ENCODE data around the gene PLS1.
"Not testable (repeated sequence)": the region's sequence is repeated elsewhere in the genome, so short reads cannot be mapped to it uniquely, and the experiment has no call there.

PLS1 gene

DNA sequence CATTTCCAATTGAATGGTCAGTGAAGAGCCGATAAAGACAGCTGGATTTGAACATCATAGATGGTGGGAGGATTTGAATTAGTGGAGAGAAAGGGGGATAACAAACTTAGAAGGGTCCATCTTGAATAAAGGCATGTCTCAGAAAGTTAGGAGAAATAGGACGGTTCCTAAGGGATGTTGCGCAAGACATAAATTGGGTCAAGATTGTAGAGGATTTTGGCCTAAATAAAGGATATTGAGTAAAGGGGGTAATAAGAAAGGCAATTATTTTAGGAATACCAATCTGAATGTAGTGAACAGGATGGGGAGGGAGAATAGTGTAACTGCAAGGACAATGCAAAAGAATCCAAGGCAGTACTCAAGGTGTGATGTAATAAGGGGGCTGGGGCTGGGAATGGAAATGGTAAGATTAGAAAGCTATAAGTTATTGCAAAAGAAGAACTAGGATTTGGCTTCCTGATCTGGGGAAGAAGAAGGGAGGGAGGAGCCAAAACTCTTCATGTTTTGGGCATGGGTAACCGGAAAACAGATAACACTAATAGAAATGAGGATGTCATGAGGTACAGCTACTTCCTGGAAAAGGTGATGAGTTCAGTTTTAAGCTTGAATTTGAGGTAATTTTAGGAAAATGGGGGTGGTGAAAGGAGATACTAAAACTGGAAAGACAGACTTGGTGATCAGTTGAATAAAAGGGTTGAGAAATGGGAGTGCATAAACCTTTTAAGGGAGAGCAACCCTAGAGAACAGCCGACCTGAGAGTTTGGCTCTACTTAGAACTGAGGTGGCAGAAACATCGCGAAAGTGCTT is 110.3 kb downstream of the PLS1 start:
- no peak for DNase-seq

DNA sequence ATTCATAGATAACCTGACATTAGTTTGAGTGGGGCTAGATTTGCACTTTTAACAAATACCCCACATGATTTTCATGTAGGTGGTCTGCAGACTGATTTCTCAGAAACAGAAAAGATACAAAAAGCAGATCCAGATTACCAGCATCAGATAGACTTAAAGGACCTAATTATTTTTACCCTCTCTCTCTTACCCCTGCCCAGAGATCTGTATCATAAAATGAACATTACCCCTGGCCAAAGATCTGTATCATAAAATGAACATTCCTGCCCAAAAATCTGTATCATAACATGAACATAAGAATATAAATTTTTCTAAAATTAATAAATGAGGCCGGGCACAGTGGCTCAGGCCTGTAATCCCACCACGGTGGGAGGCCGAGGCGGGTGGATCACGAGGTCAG is 113.0 kb downstream of the PLS1 start:
- no peak for DNase-seq

DNA sequence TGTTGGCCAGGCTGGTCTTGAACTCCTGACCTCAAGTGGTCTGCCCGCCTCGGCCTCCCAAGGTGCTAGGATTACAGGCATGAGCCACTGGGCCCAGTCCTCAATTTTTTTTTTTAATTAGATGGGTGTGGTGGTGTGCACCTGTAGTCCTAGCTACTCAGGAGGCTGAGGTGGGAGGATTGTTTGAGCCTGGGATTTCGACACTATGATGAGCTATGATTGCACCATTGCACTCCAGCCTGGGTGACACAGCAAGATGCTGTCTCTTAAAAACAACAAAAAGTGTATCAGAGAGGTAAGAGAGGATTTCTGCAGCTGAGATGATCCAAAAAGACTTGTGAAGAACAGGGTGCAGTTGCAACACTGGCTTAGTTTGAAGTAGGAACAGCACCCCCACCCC is 118.7 kb downstream of the PLS1 start:
- not testable (repeated sequence) for DNase-seq

DNA sequence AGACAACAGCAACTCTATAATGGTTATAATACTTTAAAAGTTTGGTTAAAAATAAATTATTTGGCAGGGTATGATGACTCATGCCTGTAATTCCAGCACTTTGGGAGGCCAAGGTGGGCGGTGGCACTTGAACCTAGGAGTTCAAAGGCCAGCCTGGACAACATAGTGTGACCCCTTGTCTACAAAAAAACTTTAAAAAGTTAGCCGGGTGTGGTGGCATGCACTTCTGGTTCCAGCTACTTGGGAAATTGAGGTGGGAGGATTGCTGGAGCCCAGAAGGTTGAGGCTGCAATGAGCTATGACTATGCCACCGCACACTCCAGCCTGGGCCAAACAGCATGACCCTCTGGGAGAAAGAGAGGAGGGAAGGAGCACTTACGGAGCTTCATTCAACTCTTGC is 119.9 kb downstream of the PLS1 start:
- no peak for DNase-seq

DNA sequence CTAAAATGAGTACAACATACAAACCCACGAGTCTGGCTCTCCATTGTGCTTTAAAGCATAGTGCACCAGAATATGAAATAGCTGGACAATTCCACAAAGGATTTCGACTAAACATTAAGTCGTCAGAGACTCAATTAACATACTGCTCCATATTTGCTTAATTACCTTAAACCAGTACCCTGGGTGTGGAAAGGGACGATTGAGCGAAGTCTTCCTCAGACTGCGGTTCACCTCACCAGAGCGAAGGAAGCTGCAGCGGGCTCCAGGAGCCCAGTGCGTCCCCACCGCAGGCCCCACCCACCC is 127.4 kb downstream of the PLS1 start:
- no peak for DNase-seq

DNA sequence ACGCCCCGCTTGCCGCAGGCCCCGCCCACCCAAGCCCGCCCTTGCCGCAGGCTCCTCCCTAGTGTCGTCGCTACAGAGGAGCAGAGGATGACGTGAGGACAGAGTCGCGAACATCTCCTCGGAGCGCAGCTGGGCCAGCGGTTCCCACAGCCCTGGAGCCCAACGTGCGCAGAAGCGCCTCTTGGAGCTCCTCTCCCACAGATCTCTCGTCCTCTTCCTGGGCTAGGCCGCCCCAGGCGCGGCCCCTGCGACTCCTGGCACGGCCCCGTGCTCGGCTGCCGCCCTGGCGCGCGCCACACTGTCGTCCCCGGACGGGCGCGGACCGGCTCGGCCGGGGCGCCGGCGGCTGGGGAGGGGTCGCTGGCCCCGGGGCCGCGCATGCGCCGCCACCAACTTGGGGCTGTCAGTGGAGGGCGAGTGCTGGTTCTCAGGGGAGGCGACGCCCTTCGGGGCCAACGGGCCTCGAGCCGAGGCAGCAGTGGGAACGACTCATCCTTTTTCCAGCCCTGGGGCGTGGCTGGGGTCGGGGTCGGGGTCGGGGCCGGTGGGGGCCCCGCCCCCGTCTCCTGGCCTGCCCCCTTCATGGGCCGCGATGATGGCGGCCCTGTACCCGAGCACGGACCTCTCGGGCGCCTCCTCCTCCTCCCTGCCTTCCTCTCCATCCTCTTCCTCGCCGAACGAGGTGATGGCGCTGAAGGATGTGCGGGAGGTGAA is 127.9 kb downstream of the PLS1 start, which contains the start of gene TRPC1:
TSS of gene TRPC1 (plus strand) at position 67 of the 714 bp plus-strand sequence. CDS start at position 593, 526 bp downstream.
- peak; percentile 91 for DNase-seq

DNA sequence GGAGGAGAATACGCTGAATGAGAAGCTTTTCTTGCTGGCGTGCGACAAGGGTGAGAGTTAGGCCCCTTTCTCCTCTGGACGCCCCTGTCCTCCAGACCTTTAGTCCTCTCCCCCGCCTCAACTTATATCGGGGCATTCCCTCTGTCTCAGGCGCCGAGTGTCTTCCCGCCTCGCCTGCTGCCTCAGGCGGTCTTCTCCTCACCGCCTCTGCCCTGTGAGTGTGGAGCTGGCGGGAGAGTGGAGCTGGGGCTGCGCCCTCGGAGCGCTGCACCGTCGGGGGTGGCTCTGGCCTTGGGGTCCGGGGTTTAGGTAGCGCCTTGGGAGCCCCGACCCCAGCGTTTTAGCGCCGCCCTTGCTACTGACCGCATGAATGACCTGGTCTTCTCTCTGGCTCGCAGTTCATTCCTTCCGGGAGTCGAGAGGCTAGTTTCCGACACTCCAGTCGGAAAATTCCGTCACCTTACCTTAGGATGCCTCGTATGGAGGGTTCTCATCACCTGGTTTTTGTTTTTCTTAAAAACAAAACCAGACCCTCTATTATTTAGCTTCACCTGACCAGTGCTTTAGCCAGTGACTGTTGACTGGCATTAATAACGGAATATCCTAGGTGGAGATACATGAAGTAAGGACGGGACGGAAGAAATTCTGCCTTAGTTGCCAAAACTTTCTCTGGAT is 128.6 kb downstream of the PLS1 start:
- DNase-seq: peak; percentile 52

DNA sequence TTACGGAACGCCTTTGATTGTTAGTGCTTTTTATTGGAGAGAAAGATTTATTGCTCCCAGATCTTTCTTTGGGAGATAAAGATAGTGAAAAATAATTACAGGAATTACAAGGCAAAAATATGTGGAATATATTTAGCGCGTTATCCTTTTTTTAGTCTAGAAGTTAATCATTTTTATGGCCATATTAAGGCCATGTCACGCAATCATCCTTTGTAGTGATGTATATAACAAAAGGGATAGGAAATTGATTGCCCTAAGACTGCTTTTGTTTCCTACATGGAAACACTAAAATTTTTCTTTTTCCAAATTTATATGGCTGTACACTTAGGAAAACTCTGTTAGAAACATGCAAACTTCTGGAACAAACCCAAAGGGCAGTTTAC is 129.2 kb downstream of the PLS1 start:
- DNase-seq: no peak

DNA sequence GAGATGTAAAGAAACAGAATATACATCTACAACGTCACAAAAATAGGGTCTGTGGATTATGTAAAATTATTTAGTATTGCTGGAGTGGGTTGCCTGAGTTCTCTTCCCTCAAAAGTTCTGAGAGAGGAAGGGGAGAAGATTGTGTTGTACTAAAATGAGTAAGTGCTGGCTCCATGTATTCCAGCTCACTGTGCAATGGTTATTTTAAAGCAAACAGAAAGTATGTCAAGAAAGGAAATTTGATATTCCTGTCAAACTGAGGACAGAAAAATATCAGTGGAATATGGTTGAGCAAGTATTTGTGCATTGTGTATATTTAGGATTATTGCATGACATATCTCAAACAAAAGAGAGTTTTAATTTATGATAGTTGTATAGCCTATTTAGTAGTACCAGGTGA is 129.8 kb downstream of the PLS1 start:
- DNase-seq: no peak

DNA sequence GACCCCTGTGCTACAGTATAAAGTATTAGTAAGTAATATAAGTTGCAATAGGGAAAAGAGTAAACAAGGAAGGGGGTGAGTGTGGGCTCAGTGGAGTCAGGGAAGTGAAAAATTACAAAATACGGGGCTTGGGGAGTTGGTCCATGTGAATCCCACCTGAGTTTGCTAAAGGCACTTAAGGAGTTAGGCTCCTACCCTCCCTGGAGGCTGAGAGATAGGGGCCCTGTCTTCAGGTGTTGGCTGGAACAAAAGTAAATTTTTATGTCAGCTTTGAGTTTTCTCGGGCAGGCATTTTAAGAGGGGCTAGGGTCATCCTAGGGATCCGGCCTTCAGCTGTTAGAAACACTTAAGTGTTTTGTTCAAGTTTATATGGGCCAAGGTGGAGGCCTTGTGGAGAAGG is 135.9 kb downstream of the PLS1 start:
- DNase-seq: no peak

DNA sequence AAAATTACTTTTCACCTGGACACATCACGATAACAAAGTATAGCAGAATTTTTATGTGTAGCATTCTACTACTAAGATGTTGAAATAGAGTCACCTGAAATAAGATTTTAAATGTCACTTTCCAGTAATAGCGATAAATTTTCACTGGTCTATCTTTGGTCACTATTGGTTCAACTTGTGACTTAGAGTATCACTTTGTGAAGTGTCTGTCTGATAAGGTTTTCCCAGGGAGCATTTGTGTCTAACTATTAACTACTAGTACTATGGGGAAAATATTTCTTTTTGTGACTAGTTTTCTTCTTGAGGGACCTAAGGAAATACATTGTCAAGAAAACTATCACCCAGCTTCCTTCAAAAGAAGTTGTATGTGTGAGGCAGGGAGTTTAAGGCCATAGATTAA is 138.6 kb downstream of the PLS1 start:
- no peak for DNase-seq

DNA sequence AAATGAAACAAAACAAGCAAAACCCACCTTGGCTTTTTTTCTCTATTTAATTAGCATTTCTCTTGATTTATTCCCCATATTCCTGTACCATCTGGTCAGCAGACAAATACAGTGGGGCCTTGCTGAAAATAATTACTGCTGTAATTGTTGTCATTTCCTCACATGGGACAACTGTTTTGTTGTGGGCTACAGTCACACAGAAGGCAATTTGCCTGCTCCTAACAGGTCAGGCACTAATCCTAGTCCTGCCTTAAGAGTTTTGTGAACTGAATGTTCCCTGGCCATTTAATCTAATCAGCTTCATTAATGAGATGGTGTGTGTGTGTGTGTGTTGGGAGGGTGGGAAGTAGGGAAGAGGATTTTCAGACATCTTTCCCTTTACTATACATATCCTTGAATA is 139.3 kb downstream of the PLS1 start:
- no peak for DNase-seq

DNA sequence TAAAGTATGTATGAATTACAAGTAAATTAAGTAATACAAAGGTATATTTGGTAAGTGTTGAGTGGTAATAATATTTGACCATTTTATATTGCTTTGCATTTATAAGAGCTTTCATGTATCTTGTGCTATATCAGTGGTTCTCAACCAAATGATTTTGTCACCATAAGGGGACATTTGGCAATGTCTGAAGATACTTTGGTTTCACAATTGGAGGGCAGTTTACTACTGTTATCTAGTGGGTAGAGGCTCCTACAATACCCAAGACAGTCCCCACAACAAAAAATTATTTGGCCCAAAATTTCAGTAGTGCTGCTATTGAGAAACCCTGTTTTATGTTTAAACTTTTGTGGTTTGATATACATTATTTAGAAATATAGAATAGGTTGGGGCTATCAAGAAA is 142.2 kb downstream of the PLS1 start:
- DNase-seq: no peak

DNA sequence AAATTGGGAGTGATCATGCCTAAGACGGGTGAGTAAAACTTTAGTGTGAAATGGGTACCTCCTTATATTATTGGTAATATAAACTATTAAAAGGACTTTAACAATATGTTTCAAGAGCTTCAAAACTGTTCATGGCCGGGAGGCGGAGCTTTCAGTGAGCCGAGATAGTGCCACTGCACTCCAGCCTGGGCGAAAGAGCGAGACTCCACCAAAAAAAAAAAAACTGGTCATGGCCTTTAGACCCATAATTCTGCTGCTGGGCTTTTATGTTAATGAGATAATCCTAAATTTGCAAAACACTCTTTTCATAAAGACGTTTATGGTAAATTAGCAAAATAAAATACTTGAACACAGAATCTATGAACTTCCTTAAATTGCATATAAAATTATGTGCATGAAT is 150.5 kb downstream of the PLS1 start:
- DNase-seq: no peak

DNA sequence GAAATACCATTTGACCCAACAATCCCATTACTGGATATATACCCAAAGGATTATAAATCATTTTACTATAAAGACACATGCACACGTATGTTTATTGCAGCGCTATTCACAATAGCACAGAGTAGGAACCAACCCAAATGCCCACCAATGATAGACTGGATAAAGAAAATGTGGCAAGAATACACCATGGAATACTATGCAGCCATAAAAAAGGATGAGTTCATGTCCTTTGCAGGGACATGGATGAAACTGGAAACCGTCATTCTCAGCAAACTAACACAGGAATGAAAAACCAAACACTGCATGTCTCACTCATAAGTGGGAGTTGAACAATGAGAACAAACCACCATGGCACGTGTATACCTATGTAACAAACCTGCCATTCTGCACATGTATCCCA is 154.3 kb downstream of the PLS1 start:
- not testable (repeated sequence) for DNase-seq

DNA sequence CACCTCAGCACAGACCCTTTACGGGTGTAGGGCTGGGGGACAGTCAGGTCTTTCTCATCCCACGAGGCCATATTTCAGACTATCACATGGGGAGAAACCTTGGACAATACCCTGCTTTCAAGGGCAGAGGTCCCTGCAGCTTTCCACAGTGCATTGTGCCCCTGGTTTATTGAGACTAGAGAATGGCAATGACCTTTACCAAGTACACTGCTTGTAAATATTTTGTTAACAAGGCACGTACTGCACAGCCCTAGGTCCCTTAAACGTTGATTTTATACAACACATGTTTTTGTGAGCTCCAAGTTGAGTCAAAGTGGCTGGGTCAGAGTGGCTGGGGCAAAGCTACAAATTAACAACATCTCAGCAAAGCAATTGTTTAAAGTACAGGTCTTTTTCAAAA is 156.4 kb downstream of the PLS1 start:
- DNase-seq: not testable (repeated sequence)

DNA sequence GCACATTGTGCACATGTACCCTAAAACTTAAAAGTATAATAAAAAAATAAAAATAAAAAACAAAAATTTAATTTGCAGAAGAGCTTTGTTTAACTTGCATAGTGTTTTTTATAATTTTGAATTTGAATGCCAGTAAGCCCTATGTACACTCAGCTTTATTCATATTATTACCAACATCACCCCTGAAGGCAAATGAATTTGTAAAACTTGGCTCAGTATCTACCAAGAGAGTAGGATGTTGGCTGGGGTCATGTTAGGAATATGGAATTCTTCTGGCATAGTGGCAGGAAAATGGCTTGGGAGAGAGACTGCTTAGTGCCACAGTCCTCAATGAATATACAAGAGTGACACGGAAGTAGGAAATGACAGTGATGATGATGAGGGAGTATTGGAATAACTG is 158.3 kb downstream of the PLS1 start:
- DNase-seq: no peak

Data from femur (tissue), 1 donor.